ENCODE measurements around the gene ZNF592.
"Not testable (repeated sequence)": the region's sequence is repeated elsewhere in the genome, so short reads cannot be mapped to it uniquely, and the experiment has no call there.

The ZNF592 gene

DNA sequence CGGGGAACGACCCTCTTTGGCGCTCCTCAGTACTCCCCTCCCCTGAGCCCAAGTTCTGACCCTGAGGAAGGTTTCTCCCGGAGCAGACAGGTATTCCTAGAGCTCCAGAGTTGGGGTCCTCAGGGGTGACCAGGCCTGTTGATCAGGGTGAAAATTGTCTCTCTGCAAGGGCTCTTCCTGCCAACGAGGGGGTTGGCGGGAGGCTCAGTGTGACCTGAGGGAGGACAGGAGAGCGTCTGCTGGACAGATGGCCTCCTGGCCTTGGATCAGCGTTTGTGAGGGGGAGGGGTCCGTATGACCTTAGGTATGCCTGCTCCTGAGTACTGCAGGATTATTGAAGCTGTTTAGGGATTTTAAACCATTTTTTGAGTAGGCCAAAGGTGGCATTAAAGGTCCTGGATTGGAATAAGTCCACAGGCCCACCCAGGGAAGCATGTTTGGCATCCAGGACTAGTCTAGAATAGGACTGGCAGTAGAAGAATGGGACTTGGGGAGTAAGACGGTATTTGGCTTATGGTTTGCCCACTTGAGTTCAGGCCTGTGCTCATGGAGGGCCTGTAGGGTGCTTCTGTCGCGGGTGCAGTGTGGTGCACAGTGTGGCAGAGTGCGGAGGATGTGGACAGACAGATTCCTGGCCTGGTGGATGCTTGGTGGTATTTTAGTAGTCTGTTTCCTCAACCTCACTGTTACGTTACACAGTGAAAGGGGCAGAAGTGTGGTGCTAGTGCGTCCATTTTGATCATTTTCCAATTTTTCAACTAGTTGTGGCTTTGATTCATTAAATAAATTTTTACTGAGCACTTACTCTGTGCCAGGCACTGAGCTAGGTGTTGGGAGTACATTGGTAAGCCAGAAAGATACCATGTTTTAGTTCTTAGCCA is 959 bp downstream of the ZNF592 start:
- no peak for DNase-seq (ENCODE audit: low read depth)

GRCh38 chr15:84750583-84751092 is 2.2 kb downstream of the ZNF592 start:
- no peak for DNase-seq (ENCODE audit: low read depth)

GRCh38 chr15:84751721-84752120 is 3.3 kb downstream of the ZNF592 start:
- not testable (repeated sequence) for DNase-seq (ENCODE audit: low read depth)

DNA sequence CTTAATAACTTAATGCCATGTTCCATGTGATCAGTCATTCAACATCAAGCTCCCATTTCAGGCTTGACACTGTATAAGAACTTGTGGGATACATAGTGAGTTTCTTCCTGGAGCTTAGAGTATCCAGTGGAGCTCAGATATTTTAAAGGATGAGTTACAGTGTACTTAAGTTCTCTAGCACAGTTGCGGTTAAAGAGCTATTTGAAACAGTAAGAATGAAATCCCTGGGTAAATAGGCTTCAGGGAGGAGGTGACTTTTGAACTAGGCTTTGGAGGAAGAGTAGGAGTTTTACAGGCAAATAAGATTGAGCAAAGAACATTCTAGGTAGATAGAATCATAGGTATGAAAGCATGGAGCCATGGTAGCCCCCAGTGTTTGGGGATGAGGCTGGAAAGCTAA is 3.8 kb downstream of the ZNF592 start:
- no peak for DNase-seq (ENCODE audit: low read depth)

GRCh38 chr15:84752700-84753099 is 4.3 kb downstream of the ZNF592 start:
- peak; percentile 48 for DNase-seq (ENCODE audit: low read depth)

- DNase-seq (ENCODE audit: low read depth): not testable (repeated sequence)
Observed at GRCh38 chr15:84754889-84755288, 6.5 kb downstream of the ZNF592 start.

- DNase-seq (ENCODE audit: low read depth): no peak
Observed at GRCh38 chr15:84755736-84756527, 7.5 kb downstream of the ZNF592 start.

GRCh38 chr15:84759018-84759417 is 10.6 kb downstream of the ZNF592 start:
- DNase-seq (ENCODE audit: low read depth): no peak

DNA sequence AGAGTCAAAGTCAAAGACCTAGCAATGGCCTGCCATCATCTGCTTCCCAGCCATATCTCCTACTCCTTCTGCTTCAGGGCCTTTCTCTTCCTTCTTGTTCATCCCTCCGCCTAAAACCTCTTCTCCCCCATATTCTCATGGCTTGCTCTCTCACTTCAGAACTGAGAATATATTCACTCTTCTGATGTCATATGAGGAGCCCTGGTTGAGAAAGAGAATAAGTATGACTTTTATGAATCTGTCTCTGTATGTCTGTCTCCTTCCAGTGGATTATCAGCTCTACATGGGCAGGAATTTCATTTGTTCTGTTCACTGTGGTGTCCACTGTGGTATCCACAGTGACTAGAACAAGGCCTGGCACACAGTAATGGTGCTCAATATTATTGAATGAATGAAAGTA is 11.8 kb downstream of the ZNF592 start:
- DNase-seq (ENCODE audit: low read depth): no peak

DNA sequence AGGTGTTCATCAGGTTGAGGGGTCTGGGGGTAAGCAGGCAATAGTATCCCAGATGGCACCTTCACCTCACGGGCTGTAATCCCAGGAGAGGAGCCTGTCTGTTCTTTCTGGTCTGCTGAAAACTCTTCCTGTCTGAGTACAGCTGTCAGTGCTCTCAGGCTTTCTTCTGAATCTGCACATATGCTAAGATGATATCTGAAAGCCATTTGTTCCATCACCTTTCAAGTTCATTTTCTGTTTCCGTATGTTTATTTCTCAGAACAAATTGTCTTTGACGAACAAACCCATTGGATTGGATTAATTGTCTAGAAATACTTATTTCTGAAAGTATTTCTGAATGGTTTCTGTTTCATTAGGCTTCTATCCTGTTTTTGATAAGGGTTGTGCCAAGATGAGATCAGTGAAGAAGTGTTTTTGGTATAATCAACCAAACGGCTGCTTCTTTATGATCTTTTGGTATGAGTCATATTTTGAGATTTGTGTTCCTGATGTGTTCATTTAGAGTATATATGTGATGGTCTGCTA is 13.3 kb downstream of the ZNF592 start:
- no peak for DNase-seq (ENCODE audit: low read depth)

DNA sequence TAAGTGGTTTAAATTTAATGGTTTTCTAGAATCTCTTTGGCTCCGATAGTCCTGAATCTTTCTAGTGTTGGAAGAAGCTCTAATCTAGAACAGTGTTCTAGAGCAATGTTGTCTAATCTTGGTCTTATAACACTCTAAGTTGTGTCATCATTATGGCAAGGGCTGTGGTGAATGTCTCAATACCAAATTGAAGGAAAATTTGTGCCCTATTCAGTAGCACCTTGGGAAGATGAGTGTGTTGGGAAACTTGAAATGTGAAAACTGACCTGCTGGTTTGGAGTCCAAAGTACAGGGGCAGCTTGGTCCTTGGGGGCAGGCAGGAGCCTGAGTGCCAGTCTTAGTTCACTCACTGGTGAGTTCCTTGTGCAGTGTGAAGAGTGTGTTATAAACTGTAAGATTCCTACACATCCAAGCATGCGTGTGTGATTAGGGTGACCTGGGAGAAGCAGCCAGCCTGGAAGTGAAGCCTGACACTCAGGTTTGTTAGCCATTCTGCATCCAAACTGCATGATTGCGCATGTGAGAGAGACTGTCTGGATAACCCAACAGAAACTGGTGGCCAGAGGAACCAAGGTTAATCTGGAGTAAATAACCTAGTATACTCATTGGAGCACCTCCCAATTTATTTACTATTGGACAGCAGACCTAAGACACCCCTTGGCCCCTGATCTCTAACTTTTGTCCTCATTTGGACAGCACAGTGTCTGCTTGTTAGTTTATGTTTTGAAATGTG is 14.6 kb downstream of the ZNF592 start:
- DNase-seq (ENCODE audit: low read depth): no peak

GRCh38 chr15:84764585-84764984 is 16.2 kb downstream of the ZNF592 start:
- no peak for DNase-seq (ENCODE audit: low read depth)

- DNase-seq (ENCODE audit: low read depth): no peak
Observed at GRCh38 chr15:84764989-84765388, 16.6 kb downstream of the ZNF592 start.

DNA sequence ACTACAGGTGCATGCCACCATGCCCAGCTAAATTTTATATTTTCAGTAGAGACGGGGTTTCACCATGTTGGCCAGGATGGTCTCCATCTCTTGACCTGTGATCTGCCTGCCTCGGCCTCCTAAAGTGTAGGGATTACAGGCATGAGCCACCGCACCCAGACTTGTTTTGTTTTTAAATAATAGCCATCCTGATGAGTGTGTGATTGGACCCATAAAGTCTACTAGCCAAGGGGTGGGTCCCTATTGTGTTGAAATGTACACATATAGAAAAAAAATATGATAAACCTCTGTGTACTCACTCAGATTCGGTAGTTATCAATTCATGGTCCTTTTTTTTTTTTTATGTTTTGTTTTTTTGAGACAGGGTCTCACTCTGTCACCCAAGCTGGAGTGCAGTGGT is 17.3 kb downstream of the ZNF592 start:
- DNase-seq (ENCODE audit: low read depth): no peak

GRCh38 chr15:84766461-84767035 is 18.2 kb downstream of the ZNF592 start:
- no peak for DNase-seq (ENCODE audit: low read depth)

GRCh38 chr15:84772031-84772430 is 23.6 kb downstream of the ZNF592 start:
- DNase-seq (ENCODE audit: low read depth): no peak

DNA sequence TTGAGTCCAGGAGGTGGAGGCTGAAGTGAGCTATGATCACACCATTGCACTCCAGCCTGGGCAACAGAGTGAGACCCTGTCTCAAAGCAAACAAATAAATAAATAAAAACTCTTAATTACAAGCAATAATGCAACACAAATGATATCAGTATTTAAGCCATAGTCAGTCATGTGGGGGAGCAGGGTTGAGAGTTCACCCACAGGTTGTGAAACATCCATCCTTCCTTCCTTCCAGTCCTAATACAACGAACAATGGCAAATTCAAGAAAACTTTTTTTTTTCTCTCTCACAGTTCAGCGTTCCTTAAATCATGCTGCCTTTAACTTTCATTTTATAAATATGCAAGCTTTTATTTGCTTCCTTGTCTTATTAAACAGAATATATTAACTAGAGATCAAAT is 24.1 kb downstream of the ZNF592 start:
- no peak for DNase-seq (ENCODE audit: low read depth)

DNA sequence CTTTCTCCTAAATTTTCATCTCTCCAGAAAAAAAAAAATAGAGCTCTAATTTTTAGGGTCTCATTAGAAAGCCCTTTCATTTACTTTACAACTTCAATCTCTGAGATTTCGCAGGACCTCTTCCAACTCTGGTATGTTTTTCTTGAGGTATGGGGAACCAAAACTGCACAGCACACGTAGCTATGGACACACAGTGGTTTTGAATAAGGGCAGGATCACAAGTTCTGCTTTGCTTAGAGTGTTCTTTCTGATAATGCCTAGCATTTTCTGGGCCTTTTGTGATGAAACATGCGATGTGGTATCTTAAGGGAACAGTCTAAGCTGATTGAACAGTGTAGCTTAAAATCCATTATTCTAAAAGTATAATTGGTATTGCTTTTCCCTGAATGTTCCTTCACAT is 25.3 kb downstream of the ZNF592 start:
- no peak for DNase-seq (ENCODE audit: low read depth)

- DNase-seq (ENCODE audit: low read depth): no peak
Observed at GRCh38 chr15:84775867-84776449, 27.6 kb downstream of the ZNF592 start.

DNA sequence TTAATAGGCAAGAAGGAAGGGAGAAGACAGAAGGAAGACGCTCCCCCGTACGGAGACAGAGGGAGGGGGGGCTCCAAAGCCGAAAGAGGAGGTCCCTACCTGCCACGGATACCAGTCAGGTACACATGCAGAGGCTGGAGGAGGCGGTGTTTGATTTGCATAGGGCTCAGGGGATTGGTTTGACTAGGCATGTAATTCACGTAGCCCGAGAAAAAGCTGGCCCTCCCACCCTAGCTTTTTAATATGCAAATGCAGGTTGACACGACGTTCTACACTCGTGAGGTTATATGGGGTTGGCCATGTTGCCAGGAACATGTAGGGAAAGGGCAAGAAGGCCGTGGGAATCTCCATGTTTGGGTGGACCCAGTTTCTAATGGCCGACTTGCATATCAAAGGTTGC is 29.8 kb downstream of the ZNF592 start:
- no peak for DNase-seq (ENCODE audit: low read depth)

GRCh38 chr15:84780492-84780891 is 32.1 kb downstream of the ZNF592 start:
- no peak for DNase-seq (ENCODE audit: low read depth)
